NOMO-1 treated with dmso at 0.1 percent for 144 hours (cell line): ENCODE results near the gene DNHD1.

Source experiments
- DNase-seq: peaks from one replicate; lab custom pipeline; 2025; ENCODE audit not compliant: unreplicated experiment; lab: John Stamatoyannopoulos, UW

The DNHD1 gene

DNA sequence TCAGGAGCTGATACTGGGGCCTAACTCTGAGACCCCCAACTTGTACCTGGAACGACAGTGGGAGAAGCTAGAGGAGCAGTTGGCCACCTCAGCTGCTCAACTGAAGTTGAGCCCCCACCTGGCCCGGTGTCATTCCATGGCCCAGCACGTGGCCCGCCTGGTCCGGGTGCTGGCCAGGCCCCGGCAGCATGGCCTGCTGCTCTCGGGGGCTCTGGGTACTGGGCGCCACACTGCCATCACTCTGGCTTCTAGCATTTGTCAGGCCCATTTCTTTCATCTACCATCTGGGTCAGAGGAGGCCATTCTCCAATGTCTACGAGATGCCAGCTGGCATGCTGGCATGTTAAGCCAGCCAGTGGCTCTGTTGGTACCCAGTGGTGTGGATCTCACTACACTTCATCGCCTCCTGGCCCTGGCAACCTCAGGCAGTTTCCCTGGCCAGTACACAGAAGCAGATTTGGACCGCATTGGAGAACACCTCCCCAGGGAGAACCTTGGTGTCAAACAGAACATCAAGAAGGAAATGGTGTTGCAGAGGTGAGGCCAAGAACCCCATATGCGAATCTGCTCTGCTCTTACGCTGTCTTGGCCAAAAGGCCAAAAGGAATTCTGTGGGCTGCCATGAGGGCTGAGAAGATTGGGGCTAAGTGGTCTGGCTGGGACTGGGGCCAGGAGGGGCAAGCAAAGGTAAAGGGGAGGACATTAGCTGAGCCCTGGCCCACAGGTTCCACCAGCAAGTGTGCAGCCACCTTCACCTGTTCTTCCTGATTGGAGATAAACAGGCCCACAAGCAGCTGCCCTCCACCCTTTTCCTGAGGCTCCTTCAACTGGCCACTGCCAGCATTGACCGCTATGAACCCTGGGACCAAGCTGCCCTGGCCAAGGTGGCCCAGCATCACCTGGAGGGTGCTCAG, 60.9 kb downstream of the DNHD1 start:
- no peak for DNase-seq

DNA sequence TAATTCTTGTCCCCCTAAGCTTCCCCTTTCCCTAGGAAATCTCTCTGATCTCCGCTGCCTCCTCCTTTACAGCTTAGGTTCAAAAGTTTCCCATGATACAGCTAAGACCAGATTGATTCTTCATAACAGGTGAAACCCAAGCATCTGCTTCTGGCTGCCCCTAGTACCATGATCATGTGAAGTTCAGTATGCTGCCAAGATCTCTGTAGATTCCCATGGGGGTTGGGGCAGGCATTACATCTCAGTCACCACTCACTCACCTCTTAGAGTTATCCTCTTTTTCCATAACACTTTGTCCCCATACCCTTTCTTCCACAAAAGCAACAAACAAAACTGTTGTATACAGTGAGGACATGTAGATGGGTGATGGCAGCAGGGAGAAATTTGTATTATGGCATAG, 62.3 kb downstream of the DNHD1 start:
- no peak for DNase-seq

DNA sequence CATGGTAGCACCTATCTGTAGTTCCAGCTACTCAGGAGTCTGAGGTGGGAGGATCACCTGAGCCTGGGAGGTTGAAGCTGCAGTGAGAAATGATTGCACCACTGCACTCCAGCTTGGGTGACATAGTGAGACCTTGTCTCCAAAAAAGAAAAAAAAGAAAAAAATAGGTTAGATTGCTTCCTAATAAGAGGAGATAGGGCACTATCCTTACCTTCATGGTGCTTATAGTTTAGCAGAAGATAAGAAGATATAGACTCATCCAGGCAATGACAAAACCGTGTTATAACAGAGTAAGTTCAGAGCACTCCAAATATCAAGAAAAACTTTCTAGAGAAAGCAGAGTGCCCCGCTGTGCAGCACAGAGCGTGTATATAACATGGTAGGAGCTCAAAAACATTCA, 64.2 kb downstream of the DNHD1 start:
- DNase-seq, result no peak

DNA sequence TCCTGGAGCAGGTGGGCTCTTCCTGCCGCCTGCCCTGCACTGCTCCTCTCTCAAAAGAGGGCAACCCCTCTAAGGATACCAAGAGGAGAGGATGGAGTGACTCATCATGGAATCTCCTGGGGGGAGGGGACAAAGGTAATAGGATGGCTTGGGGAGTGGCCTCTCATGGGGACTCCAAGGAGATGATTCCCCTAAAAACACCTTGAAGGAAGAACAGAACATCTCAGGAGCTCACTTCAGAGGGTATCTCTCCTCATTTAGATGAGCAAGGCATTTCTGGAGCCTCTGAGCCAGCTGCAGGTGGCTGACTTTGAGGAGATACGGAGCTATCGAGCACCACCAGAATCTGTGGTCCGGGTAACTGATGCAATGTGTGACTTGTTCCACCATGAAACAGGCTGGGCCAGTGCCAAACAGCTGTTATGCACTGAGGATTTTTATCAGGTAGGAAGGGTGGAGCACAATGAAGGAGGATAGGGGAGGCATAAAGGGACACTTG, 66.1 kb downstream of the DNHD1 start:
- DNase-seq, result no peak

DNA sequence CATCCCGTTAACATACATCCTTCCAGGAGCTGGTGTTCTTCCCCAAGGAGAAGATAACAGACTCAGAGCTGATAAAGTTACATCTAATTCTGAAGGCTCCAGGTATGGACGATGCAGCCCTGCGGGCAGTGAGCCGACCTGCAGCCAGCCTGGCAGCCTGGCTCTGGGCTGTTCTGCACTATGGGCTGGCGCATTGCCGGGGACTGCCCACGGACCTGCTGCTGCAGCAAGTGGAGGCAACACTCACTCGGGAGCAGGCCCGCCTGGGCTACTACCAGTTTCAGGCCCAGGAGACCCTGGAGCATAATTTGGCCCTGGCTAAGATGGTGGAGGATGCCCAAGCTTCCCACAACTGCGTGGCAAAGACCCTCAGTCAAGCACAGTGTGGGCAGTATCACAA, 66.6 kb downstream of the DNHD1 start:
- no peak for DNase-seq

DNA sequence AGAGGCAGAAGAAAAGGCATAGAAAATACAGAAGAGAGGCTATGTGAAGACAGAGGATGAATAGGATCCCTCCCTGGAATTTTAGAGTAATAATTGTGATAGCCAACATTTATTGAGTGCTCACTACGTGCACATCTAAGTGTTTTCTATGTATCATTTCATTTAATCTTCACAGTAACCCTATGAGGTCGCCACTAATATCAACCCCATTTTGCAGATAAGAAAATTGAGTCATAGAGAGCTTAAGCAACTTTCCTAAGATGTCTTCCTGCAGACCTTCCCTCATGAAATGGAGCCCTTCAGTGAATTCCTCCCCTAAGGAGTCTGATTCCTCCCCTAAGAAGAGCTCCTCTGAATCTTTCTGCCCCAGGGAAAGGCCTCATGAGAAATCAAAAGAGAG, 68.2 kb downstream of the DNHD1 start:
- no peak for DNase-seq

DNA sequence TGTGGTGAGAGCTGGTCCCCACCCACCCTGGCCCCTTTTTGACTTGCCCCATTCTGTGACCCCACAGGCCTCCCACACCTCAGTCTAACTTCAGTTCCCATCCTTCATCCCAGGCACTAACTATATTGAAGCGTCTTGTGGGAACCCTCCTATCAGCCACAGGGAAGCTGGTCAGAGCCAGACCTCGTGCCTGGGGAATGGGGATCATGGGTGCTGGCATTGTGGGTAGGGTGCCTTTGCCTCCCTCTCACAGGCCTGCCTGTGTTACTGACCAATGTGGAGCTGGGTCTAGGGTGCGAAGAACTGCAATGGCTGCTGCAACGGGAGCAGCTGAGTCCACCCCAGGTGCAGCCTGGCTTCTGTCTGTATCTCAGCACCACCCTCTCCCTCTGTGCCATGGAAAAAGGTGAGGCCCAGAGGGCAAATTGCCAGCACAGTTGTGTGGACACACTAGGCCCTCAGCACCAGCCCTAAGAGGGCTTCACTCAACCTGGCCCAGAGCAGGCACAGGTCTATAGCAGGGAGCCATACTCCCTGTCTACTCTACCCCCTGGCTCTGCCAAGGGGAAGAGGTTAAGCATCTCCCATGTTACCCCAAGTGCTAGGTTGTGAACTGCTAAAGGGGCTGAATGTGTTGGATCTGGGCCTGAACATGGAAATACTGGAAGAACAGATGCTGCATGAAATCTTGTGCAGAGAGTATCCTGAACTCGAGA, 69.1 kb downstream of the DNHD1 start:
- DNase-seq, result no peak

DNA sequence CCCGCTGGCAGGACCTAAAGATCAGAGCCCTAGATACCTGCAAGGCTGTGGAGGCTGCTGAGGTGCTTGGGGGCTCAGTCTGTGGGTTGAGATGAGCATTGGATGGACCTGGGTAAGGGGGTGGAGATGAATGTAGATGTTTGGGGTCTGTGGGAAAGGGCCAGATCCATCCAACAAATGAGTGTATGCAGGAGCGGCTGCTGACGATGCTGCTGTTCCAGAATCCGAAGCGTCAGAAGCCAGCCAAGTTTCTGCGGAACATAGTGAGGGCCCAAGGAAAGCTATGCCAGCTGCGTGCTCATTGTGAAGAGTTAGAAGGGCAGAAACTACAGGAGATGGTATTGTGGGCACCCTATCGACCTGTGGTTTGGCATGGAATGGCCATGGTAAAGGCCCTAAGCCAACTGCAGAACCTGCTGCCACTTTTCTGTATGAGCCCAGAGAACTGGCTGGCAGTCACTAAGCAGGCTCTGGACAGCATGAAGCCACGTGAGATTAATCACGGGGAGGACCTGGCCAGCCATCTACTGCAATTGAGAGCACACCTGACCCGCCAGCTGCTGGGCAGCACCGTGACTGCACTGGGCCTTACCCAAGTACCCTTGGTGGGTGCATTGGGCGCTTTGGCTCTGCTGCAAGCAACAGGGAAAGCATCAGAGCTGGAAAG, 69.8 kb downstream of the DNHD1 start:
- no peak for DNase-seq

DNA sequence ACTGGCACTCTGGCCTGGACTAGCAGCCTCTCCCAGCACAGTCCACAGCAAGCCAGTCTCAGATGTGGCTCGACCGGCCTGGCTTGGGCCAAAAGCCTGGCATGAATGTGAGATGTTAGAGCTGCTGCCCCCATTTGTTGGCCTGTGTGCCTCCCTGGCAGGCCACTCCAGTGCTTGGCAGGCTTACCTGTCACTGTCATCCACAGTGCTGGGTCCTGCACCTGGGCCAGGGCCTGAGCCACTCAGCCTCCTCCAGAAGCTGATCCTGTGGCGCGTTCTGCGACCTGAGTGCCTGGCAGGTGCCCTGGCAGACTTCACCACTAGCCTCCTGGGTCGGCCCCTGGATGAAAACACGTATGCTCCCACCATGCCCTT, 70.3 kb downstream of the DNHD1 start:
- DNase-seq, result no peak

DNA sequence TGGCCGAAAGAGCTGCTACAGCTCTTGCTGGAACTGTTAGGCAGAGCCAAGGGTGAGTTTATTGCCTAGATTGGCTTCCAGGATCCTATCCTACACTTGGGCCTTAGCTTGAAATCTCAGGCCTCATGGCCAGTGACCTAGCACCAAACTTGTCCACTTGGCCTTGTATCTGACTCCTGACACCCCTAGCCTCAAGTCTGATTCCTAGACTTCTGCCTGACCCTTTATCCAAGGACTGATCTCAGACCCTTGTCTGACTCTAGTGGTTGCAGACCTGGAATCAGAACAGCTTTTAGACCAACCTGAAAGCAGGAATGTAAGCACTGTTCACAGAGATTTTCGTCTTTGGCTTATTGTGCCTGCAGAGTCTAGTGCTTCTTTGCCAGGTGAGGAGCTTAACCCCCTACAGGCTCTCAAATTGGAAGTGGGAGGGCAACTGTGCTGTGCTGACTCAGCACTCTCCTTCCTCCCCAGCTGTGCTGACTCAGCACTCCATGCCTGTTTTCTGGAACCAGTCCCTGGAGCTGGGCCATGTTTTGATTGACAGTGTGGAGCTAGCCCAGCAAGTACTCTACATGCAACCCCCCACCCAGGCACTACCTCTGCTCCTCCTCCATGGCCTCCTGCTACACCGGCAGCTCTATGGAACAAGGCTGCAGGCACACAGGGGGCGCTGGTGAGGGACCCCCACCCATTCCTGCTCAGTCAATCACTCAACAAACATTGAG, 71.3 kb downstream of the DNHD1 start:
- no peak for DNase-seq

DNA sequence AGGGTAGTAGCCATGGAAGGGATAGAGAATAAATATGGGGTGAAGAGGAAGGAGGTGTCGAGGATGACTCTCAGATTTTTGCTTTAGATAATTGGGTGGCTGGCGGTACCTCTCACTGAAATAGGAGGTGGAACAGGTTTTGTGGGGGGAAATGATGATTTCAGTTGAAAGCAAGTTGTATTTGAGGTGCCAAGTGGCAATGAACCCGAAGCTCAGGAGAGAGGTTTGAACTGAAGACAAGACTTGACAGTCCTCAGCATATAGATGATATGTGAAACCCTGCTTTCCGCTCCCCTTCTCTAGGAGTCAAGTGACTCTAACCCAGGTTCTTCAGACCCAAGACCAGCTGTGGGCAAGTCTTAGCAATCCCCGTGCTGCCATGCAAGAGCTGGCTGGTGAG, 72.6 kb downstream of the DNHD1 start:
- no peak for DNase-seq

DNA sequence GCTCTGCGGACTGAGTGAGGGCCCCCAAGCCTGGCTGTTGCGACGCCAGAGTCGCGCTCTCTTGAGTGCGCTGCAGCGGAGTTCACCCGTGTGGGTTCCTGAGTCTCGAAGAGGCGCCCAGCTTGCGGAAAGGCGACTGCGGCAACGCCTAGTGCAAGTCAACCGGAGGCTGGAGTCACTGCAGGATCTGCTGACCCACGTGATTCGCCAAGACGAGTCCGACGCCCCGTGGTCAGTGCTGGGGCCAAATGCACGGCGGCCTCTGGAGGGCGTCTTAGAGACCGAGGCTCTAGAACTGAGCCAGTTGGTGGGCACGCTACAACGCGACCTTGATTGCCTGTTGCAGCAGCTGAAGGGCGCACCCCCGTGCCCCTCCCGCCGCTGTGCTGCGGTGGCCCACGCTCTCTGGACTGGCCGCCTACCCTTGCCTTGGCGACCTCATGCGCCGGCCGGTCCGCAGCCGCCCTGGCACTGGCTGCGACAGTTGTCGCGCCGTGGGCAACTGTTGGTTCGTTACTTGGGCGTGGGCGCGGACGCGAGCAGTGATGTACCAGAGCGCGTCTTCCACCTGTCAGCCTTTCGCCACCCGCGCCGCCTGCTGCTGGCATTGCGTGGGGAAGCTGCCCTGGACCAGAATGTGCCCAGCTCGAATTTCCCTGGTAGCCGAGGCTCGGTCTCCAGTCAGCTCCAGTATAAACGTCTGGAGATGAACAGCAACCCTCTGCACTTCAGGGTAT, 73.8 kb downstream of the DNHD1 start:
- no peak for DNase-seq

DNA sequence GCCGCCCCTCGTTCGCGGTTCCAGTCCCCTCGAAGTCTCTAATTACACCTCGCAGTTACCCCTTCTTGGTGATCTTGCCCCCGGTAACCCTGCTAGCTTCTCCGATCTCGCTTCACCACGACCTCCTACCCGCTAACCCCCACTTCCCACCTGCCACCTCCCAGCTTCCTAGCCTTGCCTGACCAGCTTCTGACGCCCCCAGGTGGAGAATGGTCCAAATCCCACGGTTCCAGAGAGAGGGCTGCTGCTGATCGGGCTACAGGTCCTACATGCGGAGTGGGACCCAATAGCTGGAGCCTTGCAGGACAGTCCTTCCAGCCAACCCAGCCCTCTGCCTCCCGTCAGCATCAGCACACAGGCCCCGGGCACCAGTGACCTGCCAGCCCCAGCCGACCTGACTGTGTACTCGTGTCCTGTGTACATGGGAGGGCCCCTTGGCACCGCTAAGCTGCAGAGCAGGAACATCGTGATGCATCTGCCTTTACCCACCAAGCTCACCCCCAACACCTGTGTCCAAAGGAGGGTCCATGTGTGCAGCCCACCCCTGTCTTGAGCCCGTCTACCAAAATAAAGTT, 74.4 kb downstream of the DNHD1 start:
- no peak for DNase-seq

DNA sequence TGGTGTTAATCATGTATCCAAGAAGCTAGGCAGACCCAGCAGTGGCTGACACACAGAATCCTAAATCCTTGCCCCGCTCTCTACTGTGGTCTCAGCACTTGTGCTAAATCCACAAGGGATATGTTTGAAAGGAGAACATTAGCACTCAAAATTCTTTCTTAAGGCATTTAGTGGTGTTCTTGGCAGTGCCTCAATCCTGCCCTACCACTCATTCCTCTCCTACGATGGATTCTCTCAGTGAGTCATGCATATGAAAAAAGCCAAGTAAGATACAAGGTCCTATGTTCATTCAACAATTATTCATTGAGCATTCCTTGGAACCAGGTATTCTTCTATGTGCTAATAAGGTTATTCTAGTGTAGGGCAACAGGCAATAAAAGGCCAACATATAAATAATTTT, 75.1 kb downstream of the DNHD1 start:
- DNase-seq, result no peak

DNA sequence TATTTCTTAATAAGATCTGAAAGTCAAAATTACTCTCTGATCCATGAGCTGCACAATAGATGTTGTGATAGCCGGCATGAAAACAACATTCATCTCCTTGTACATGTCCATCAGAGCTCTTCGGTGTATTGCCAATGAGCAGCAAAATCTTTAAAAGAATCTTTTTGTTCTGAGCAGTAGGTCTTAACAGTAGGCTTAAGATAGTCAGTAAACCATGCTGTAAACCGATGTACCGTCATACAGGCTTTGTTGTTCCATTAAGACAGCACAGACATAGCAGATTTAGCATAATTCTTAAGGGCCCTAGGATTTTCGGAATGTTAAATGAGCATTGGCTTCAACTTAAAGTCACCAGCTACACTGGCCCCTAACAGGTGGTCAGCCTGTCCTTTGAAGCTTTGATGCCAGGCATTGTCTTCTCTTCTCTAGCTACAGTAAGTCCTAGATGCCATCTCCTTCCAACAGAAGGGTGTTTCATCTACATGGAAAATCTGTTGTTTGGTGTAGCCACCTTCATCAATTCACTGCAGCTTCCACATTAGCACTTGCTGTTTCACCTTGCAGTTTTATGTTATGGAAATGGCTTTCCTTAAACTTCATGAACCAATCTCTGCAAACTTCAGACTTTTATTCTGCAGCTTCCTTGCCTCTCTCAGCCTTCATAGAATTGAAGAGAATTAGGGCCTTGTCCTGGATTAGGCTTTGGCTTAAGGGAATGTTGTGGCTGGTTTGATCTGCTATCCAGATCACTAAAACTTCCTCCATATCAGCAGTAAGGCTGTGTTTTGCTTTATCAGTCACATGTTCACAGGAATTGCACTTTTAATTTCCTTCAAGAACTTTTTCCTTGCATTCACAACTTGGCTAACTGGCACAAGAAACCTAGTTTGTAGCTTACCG, 78.0 kb downstream of the DNHD1 start:
- no peak for DNase-seq

DNA sequence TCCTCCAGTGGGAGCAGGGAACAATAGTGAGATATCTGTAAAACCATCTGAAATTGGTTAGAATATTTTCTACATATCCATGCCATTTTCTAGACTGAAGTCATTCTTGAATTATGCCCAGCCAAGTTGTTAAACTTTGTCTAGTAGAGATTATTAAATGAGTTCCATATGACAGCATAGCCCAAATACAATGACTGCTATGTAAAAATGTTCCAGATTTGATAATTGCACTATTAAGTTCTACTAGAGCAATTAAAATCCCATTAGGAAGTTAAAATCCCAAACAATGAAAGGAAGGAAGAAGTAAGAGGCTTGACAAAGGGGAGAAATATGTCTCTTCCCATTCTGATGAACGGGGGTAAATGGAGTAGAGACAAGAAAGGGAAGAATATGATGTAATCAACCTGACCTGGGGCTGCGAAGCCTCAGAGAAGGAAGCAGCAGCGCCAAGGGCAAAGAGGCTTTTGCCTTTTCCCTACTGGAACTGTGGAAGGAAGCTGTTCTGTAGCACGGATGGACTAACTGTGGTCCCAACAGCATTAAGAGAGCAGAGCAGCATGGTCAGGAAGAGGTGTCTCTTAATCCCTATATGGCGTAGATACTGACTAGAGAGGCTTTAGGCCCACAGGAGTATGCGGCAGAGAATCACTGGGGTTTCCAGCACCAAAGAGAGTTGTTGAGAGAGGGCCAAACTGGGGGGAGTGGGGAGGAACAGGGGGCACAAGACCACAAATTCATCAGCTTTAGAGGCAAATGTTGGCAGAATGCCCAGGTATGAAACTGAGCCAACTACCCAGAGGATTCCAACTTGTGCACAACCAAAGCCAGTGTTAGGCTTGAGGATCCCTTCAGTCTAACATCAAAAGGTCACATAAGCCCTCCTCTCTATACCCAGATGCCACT, 79.6 kb downstream of the DNHD1 start:
- DNase-seq, result no peak

DNA sequence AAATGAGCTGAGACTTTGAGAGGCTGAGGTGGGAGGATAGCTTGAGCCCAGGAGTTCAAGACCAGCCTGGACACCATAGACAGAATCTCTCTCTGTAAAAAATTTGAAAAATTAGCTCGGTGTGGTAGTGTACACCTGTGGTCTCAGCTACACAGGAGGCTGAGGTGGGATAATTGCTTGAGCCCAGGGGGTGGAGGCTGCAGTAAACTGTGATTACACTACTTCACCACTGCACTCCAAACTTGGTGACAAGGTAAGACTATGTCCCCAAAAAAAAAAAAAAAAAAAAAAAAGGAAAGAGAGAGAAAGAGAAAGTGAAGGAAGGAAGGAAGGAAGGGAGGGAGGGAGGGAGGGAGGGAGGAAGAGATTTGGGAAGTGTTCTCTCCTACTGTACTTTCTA, 81.1 kb downstream of the DNHD1 start:
- DNase-seq, result no peak

DNA sequence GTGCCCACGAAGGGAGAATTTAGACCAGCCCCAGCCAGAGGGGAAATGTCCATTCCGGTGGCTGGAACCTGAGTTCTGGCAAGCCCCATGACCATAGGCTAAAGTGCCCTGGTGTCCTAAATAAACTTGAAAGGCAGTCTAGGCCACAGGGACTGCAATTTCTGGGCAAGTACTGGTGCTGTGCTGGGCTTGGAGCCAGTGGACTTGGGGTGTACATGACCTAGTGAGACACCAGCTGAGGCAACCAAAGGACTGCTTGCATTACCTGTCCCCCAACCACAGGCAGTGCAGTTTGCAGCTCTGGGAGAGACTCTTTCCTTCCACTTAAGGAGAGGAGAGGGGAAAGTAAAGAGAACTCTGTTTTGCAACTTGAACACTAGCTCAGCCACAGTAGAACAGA, 82.6 kb downstream of the DNHD1 start:
- DNase-seq, result no peak
